Jurkat, Clone E6-1 (cell line): ENCODE measurements around the gene TEK.

Experiments
- DNase-seq: peaks from one replicate; pipeline ENCODE4 v3.0.0-alpha.2; 2011; ENCODE audit warnings: low read depth, low spot score
- H3K4me3 ChIP-seq: 2 replicates; pipeline ENCODE4 v1.5.1; 2011; ENCODE audit warnings: mild to moderate bottlenecking, low read length, control low read depth, moderate library complexity

The TEK gene

GRCh38 chr9:27165670-27166069 lies 56.6 kb downstream of the TEK start:
- no peak for DNase-seq
- H3K4me3 ChIP-seq = no peak overlapping the region

GRCh38 chr9:27168496-27168895 lies 59.5 kb downstream of the TEK start:
- no peak for DNase-seq
- no peak overlapping the region for H3K4me3 ChIP-seq

- no peak for DNase-seq
- H3K4me3 ChIP-seq = no peak overlapping the region
These were observed 59.9 kb downstream of the TEK start for GRCh38 chr9:27168951-27169350.

GRCh38 chr9:27176971-27177370 lies 67.9 kb downstream of the TEK start:
- H3K4me3 ChIP-seq = no peak overlapping the region
- no peak for DNase-seq

- H3K4me3 ChIP-seq = no peak overlapping the region
- DNase-seq = no peak
These were observed 70.3 kb downstream of the TEK start for GRCh38 chr9:27179245-27179865.

GRCh38 chr9:27181381-27181780 lies 72.4 kb downstream of the TEK start:
- no peak for DNase-seq
- no peak overlapping the region for H3K4me3 ChIP-seq

- no peak for DNase-seq
- no peak overlapping the region for H3K4me3 ChIP-seq
These were observed 73.4 kb downstream of the TEK start for GRCh38 chr9:27182421-27182820.

GRCh38 chr9:27183131-27183530 lies 74.1 kb downstream of the TEK start:
- DNase-seq = no peak
- H3K4me3 ChIP-seq = no peak overlapping the region

GRCh38 chr9:27183701-27184100 lies 74.7 kb downstream of the TEK start:
- no peak for DNase-seq
- H3K4me3 ChIP-seq = no peak overlapping the region

- no peak overlapping the region for H3K4me3 ChIP-seq
- no peak for DNase-seq
These were observed 75.7 kb downstream of the TEK start for GRCh38 chr9:27184556-27185351.

- DNase-seq = no peak
- no peak overlapping the region for H3K4me3 ChIP-seq
These were observed 79.4 kb downstream of the TEK start for GRCh38 chr9:27188426-27188825.

GRCh38 chr9:27189426-27189825 lies 80.4 kb downstream of the TEK start:
- no peak overlapping the region for H3K4me3 ChIP-seq
- no peak for DNase-seq

GRCh38 chr9:27192291-27192960 lies 83.4 kb downstream of the TEK start:
- H3K4me3 ChIP-seq = no peak overlapping the region
- no peak for DNase-seq

GRCh38 chr9:27193886-27194285 lies 84.9 kb downstream of the TEK start:
- no peak overlapping the region for H3K4me3 ChIP-seq
- no peak for DNase-seq

- no peak overlapping the region for H3K4me3 ChIP-seq
- no peak for DNase-seq
These were observed 85.5 kb downstream of the TEK start for GRCh38 chr9:27194401-27195091.

- DNase-seq = no peak
- no peak overlapping the region for H3K4me3 ChIP-seq
These were observed 86.2 kb downstream of the TEK start for GRCh38 chr9:27195191-27195590.

- no peak for DNase-seq
These were observed 87.4 kb downstream of the TEK start for GRCh38 chr9:27196383-27196782.

GRCh38 chr9:27198190-27198589 lies 89.2 kb downstream of the TEK start:
- no peak overlapping the region for H3K4me3 ChIP-seq
- no peak for DNase-seq

More at GRCh38 chr9:27196383-27196782, 87.4 kb downstream of the TEK start:
- no peak overlapping the region for H3K4me3 ChIP-seq

GRCh38 chr9:27202056-27202455 lies 93.0 kb downstream of the TEK start:
- DNase-seq = no peak
- H3K4me3 ChIP-seq = no peak overlapping the region

GRCh38 chr9:27203783-27204182 lies 94.8 kb downstream of the TEK start:
- no peak overlapping the region for H3K4me3 ChIP-seq
- no peak for DNase-seq
